Dedifferentiated amniotic fluid mesenchymal stem cell (primary cell): Measurements from ENCODE around the gene APLP1.
"Not testable (repeated sequence)": the region's sequence is repeated elsewhere in the genome, so short reads cannot be mapped to it uniquely, and the experiment has no call there.

Experiments used
- DNase-seq: peaks from one replicate; pipeline ENCODE4 v3.0.0-alpha.2; 2016; ENCODE audit errors: extremely low spot score

Gene APLP1

DNA sequence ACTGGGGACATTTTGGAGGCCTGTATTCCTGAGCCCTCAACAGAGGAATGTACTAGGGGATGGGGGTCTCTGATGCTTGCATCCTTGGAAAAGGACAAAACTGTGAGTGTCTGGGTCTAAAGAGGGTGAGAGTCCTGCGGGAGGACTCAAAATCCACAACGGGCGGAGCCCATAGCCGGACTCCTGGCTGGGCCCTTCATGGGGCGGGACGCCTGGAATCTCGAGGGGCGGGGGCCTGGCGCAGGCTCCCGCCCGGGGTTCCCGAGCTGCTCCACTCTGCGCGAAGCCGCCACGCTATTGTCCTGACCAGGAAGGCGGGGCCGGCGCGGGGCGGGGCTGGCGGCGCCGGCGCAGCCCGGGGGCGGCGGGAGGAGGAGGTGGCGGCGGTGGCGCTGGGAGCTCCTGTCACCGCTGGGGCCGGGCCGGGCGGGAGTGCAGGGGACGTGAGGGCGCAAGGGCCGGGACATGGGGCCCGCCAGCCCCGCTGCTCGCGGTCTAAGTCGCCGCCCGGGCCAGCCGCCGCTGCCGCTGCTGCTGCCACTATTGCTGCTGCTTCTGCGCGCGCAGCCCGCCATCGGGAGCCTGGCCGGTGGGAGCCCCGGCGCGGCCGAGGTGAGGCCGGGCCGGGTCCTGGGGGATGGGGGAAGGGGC, at the start of gene APLP1:
APLP1 (plus strand) TSS at position 403 of the 651 bp plus-strand sequence; CDS start at position 466, 63 bp downstream.
- peak; percentile 28 for DNase-seq

DNA sequence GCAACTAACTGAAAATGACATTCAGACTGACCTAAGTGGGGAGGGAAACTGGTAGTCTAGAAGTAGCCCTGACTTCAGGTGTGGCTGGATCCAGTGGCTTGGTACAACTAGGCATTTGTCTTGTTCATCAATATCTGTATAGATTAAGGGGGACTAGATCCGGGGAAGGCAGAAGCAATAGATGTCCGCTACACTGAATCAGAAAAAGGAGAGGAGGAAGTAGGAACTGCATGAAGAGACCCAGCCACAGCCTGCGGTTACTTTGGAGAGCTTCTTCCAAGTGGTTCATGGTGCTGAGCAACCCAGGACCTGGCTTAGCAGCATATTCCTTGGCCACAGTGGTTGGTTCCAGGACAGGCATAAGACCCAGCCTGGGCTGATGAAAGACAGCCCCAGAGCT, 45.8 kb upstream of the APLP1 start:
- no peak for DNase-seq

DNA sequence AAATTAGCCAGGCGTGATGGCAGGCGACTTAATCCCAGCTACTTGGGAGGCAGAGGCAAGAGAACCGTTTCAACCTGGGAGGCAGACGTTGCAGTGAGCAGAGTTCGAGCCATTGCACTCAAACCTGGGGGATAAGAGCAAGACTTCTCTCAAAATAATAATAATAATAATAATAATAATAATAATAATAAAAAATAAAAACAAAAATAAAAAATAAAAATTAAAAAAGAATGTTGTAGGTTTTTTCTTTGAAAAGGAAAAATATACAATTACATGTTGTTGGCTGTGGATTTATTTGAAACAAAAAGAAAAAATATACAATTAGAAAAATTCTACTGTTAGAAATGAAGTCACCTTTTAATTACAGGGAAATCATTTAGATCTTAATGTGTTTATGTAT, 44.2 kb upstream of the APLP1 start:
- DNase-seq, result no peak

DNA sequence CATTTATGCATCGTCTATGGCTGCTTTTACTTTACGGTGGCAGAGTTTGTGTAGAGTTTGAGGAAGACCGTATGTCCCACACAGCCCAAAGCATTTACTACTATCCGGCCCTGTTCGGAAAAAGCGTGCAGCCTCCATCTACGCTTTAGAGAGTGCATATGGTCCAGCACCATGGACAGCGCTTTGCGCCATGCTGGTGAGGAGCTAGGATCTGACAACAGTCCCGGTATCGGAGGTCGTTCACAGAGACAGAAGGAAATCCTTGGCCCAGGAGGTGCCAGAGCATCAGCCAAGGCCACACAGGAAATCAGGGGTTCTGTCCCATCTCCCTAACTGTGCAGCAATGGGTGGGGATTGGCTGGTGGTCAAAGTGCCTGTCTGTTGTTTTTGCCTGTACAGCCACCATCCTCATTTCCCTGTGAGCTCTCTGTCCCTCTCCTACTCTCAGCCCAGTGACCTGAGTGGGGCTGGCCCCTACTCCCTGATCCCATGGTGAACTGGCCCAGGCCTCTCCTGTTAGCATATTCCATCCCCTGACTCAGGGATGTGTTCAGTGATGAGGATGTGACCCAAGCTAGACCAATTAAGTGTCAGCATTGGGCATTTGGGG, 39.6 kb upstream of the APLP1 start:
- DNase-seq, result peak; percentile 22

DNA sequence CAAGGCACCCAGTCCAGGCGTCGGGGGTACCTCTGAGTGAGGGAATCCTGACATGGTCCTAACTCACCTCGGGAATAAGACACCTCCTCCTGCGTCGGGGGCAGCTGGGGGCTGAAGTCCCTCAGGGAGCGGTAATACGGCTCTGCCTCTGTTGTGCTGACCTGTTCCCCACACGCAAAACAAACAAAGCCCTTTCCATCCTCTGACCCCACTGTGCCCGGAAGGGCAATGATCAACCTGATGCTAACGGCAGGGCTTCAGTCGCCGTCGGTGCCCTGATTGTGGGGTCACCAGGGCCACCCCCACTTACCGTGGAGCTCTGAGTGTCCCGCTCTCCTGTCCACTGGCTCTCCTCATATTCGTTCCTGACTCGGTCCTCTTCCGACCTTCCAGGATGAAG, 37.4 kb upstream of the APLP1 start:
- DNase-seq, result no peak

DNA sequence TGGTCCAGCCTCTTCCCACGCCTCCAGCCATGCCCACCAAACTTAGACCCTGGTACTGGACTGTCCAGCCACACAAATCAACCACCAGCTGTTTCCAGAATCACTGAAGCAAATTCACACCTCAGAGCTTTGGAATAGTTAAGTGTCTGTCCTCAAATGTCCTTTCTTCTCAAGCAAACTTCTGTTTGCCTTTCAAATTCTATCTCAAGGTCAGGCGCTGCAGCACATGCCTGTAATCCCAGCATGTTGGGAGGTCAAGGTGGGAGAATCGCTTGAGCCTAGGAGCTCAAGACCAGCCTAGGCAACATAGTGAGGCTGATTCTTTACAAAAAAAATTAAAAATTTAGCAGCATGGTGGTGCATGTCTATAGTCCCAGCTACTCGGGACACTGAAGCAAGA, 36.3 kb upstream of the APLP1 start:
- DNase-seq, result no peak

DNA sequence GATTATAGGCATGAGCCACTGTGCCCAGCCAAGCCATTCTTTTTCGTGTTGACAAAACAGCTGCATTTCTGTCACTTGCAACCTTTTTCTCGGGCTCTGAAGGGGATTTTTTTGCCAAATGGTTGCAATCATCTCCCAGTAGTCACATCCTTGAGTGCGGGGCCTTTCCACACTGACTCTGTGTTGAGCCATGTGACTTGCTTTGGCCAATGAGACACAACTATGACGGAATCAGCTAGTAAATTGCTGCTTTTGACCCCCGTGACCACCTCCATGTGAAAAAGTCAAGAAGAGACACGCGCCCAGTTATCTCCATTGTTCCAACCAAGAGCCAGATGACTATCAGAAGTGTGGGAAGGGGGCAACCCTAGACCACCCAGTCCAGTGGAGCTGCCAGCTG, 34.4 kb upstream of the APLP1 start:
- no peak for DNase-seq

DNA sequence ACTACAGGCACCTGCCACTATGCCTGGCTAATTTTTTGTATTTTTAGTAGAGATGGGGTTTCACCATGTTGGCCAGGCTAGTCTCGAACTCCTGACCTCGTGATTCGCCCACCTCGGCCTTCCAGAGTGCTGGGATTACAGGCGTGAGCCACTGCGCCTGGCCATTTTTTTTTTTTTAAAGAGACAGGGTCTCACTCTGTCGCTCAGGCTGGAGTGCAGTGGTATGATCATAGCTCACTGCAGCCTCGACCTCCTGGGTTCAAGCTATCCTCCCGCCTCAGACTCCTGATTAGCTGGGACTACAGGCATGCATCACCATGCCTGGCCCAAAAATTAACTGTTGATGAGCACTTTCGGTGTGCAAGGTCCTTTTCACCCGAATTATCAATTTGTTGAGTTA, 32.3 kb upstream of the APLP1 start:
- DNase-seq, result not testable (repeated sequence)

DNA sequence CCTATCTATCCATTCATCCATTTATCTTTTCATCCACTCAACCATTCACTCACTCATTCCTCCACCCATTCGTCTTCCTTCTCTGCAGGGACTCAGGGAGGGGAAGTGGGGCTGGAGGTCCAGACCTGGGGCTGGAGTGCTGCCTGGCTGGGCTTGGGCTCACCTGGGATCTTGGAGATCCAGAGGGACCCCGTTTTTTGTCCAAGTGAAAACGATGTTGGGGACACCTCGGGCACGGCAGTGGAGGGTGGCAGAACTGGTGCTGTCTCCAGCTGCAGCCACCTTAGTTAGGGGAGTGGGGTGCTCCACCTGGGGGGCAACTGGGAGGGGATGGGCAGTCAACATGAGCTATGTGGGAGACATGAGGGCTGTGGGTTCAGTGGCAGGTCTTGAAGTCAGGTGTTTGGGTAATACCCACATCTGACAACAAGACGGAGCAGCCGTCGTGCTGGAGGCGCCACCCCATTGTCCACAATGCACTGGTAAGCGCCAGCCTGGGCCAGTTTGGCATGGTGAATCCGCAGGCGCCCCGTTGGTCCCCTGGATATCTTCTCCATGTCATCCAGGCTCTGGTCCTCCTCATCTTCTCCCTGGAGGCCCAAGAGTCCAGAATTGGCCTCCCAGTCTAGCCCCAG, 26.3 kb upstream of the APLP1 start:
- DNase-seq, result no peak

DNA sequence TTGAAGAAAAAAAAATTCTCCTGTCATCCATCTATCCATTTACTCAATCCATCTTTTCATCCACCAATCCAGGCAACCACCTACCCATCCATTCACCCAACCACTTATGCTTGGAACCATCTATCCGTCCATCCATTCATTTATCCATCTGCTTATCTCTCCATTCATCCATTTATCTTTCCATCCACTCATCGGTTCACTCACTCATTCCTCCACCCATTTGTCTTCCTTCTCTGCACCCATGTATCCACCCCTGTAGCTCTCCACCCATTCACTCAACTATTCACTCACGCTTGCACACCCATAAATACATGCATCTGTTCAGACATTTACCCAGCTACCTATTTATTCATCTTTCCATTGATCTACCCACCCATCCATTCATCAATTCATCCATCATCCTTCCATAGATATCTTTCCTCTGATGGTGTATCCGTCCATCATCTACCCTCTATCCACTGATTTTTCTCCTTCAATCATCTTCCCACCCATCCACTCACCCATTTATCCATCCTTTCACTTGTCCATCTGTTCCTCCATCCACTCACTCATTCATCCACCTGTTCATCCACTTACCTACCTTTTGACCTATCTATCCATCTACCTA, 25.6 kb upstream of the APLP1 start:
- no peak for DNase-seq

DNA sequence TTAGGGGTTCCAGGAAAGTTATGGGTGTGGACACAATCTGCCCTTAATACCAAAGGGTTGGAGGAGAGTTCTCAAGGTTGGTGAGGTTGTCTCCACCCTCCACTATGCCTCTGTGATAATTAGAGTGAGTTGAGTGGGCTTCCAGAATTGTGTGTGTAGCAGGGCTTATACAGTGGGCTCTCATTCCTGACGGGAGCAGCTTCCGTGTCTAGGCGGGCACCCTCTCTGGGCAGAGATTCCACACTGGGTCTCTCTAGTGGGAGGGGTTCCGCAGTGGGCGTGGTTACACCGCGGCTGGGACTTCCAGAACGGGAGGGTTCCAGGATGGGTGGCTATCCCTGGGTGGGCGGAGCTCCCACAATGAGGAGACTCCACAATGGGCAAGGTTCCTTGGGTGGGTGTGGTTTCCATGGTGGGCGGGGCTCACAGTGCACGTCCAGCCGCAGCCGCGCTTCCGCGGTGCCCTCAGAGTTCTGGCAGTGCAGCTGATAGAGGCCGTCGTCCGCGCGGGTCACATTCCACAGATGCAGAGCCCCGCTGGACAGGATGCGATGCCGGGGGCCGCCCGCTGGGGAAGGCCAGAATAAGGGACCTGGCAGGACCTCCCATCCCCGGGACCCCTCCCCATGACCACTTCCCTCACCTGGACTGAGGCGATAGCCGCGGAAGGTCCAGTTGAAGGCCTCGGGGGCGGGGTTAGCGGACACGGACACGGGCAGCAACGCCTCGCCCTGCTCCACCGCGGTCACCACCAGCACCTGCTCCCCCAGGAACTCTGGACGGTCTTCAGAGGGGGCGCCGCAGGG, 24.5 kb upstream of the APLP1 start:
- DNase-seq, result no peak

DNA sequence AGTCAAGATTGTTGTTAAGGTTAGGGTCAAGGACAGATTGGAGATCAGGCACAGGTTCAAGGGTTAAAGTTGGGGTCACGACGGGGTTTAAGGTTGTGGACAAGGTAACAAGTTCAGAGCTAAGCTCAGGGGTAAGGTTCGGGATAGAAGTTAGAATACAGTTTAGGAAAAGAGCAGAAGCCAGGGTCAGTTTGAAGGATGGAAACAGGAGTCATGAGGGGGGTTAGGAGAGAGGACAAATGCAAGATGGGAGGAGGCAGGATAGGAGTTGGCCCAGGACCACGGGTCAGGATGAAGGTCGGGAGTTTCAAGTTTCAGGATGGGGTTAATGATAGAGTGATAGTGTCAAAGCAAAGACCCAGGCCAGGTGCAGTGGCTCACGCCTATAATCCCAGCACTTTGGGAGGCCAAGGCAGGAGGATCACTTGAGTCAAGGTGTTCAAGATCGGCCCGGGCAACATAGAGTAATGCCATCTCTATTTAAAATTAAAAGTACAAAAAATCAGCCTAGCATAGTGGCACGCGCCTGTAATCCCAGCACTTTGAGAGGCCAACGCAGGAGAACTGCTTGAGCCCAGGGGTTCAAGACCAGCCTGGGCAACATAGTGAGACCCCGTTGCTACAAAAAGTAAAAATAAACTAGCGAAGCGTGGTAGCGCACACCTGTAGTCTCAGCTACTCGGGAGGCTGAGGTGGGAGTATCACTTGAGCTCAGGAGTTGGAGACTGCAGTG, 23.7 kb upstream of the APLP1 start:
- no peak for DNase-seq

DNA sequence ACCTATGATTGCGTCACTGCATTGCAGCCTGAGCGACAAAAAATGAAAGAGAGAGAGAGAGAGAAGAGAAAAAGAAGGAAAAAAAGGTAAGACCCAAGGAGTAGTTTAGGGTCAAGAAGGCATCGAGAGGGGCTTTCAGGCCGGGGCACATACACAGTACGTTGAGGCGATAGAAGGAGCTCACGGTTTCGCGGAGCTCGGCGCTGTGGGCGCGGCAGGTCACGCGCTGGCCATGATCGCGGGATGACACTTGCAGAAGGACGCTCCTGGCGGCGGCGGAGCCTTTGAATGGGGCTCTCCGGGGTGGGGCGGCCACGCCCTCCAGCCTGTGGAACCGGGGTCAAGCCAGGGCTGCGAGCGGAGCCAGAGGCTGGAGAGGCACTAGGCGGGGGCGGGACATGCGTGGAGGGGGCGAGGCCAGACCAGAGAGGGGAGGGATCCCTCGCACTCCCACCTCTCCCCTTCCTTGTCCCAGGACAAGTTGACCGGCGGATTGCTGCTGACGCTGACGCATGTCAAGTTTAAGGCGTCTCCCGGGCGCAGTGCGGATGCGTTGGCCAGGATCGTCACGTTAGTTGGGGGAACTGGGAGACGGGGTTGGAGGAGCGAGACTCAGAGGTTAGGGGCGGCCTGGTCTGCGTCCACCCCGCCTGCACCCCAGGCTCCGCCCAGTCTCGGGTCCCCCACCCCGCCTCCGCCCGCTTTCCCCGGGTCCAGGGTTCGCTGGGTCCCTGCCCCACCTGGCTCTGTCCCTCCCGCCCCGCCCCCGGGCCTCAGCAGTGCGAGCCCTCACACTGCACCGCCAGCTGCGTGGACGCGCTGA, 22.9 kb upstream of the APLP1 start:
- DNase-seq, result no peak

DNA sequence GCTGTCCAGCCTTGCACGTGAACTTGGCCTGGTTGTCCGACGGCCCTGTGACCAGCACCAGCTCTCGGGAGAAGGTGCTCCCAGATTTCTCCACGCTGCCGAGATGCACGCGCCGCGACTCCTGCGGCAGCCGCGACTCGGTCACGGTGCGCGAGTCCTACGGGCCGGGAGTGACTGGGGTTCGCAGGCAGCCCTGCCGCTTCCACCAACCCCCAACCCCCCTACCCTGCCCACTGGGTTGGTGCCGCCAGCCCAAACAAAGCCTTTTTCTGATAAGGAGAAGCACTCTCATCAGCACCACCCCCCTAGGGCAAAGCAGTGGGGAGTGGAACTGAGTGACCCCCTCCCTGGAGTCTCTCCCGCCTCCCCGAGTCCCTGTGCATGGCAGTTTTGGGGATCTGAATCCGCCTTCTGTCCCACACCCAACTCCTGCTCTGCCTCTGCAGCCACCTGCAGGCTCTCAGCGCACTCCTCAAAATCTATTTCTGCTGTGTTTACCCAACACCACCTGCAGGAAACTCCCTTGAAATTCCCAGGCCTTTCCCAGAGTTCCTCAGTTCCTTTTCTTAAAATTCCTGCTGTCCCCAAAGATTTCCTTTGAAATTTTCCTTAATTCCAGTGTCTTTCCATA, 22.2 kb upstream of the APLP1 start:
- no peak for DNase-seq

DNA sequence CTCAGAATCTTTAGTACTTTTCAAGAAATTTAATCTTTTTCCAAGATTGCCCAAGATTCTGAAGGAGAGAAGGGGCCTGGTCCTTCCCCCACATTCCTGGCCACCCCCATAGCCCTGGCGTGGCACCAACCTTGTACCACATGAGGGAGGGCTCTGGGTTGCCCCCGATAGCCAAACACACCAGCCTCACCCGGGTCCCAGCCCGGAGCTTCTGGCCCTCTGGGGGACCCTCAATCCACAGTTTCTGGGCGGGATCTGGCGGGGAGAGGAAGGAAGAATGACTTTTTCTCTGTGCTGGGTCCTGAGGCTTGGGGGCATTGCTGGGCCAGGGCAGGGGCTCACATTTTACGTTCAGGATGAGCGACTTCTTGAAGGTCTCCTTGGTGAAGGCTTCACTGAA, 20.5 kb upstream of the APLP1 start:
- DNase-seq, result no peak

DNA sequence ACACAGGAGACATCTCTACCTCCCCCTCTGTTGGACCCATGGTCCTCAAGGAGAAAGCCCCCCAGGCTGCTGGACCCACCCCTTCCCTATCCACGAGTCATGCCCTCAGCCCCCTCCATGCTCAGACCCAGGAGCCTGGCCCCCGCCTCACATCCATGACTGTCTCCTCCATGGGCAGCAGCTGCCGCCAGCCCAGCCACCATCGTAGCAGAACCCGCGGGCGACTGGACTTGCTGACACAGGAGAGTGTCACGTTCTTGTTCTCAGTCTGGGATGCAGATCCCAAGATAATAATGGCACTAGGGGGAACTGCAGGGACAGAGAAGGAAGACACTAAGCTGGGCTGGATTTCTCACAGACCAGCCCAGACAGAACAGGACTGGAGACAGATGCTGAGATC, 19.9 kb upstream of the APLP1 start:
- DNase-seq, result no peak

DNA sequence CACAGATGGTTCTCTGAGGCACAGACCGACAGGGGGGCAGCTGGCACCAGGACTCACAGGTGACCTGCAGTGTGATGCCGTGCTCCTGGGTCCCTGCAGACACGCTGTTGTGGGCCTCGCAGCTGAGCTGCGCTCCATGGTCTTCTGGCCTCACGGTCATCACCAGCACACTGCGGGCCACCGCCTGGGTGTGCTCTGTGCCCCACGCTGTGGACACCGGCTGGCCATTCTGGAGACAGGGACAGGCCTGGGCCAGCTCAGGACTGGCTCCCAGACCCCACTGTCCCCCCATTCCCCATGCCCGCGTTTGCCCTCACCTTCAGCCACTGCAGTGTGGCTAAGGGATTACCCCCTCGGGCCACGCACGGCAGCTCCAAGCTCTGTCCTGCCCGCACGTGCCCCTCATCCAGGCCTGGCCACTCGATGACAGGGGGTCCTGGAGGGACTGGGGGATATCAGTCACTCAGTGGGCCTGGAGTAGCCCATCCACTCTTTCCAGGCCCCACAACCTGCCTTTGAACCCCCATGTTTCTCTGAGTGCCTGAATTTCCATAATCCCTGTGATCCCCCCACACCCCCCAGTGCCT, 19.4 kb upstream of the APLP1 start:
- DNase-seq, result no peak

DNA sequence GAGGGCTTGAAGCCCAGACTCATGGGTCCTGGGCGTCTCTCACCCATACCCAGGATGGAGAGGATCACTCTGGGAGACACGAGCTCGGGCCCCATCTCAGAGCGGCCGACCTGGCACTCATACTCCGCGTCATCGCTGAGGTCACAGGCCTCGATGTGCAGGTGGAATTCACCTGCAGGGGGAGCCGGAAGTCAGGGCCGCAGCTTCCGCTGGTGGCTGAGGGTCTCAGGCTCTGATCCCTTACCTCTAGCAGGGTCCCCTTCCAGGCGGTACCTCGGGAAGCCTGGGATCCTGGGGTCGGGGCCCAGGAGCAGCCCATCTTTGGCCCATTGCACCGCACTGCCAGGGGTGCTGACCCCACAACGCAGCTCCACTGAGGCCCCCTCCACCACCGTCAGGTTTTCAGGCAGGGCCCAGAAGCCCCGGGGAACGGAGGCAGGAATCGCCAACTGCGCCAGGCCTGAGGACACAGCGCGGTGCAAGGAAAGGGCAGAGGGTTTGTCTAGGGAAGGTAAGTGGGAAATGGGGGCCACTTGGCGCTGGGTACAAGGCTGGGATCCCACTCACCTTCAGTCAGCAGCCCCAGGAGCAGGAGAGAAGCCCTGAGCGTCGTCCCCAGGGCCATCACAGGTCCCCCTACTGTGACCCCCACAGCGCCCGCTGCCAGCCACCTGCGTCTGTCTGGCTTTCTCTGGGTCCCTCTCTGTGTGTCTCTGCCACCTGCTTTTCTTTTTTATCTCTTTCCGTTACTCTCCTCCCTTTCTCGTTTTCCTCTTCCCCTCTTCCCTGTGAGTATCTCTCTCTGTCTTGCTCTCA, 17.0 kb upstream of the APLP1 start:
- no peak for DNase-seq
